ENCODE measurements around the gene KANK4.
A peak's percentile ranks its signal among the peaks of the same experiment; 100 is the strongest.

Gene KANK4

DNA sequence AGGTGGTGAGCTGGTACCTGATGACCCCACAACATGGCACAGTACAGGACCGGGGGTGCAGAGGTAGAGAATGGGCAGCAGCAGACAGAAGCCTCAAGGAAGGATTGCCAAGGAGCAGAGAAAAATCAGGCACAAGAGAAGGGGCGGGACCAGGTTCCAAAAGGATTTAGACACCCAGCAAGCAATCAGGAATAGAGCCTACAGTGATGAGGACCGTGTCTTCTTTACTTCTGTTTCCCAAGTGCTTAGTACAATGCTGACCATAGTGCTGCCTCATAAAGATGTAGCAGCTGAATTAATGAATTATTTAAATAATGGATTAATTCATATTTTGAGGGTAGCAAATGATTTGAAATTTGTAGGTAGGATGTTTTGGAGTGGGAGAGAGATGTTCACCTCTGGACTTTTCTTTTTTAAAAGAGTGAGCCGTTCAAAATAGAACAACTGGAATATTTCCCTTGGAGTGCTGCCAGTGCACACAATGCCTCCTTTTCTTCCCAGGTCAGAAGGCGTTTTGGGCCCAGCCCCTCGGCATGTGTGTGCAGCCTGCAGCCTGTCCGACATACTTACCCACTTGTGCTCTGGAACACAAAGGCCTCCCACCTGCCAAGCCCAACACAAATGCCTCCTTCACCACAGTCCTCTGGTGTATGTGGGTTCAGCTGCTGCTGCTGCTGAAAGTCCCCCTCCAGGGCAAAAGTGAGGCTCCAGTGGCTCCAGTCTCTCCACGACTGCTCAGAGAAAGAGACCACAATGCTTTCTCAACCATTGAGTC lies 19.6 kb downstream of the KANK4 start:
- H3K4me1 ChIP-seq (ENCODE audit: control insufficient read depth in 1 of 2, insufficient read depth in 2 of 2, low read length in 2 of 2) = peaks cover 0 to 11% of the 10 kb centered on the region in 2 donors
- no peaks in the 10 kb centered on the region for H3K9me3 ChIP-seq (ENCODE audit: control insufficient read depth in 1 of 2, low read length in 2 of 2)
- H3K36me3 ChIP-seq (ENCODE audit: control insufficient read depth in 1 of 2, insufficient read depth in 2 of 2, low read length in 2 of 2) = no peaks in the 10 kb centered on the region
- H3K27ac ChIP-seq (ENCODE audit: low read length) = no peak overlapping the region
- no peaks in the 10 kb centered on the region for H3K27me3 ChIP-seq (ENCODE audit: low read depth, low read length)
- H3K4me3 ChIP-seq (ENCODE audit: low read depth in 1 of 2, low read length in 2 of 2) = no peak overlapping the region

DNA sequence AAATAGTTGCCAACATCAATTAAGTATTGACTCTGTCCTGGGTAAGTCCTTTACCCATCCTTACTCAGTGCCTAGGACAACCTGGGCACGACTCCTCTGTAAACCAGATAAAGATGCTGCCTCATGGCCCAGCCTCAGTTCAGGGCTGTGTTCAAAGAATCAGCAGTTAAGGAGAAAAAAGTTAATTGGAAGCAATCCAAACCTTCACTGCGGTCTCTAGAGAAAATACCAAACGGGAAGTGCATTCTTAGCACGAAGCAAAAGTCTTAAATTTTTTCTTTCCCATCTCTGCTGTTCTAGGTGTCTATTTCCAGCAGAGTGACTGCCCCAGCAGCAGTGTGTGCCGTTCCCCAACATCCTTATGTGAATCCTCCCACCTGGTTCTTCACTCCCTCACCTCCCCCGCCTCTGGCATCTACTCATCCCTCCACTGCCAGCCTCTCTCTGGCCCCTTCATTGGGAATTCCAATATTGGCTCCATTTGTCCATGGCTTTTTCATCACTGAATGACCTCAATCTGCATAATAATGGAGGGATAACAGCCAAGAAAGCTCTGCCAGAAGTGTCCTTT lies 23.2 kb downstream of the KANK4 start:
- Histone ChIP-seq H3K27me3 (ENCODE audit: low read depth, low read length) (no peaks in the 10 kb centered on the region), H3K4me1 (ENCODE audit: control insufficient read depth in 1 of 2, insufficient read depth in 2 of 2, low read length in 2 of 2) (peaks cover 0 to 11% of the 10 kb centered on the region in 2 donors)

GRCh38 chr1:62294261-62294660 lies 25.0 kb downstream of the KANK4 start:
- Histone ChIP-seq H3K4me3 (ENCODE audit: low read depth in 1 of 2, low read length in 2 of 2) (no peak overlapping the region), H3K36me3 (ENCODE audit: control insufficient read depth in 1 of 2, insufficient read depth in 2 of 2, low read length in 2 of 2) (no peaks in the 10 kb centered on the region), H3K9me3 (ENCODE audit: control insufficient read depth in 1 of 2, low read length in 2 of 2) (no peaks in the 10 kb centered on the region), H3K27ac (ENCODE audit: low read length) (no peak overlapping the region), H3K27me3 (ENCODE audit: low read depth, low read length) (no peaks in the 10 kb centered on the region), H3K4me1 (ENCODE audit: control insufficient read depth in 1 of 2, insufficient read depth in 2 of 2, low read length in 2 of 2) (peaks cover 0 to 6% of the 10 kb centered on the region in 2 donors)

More for the DNA sequence above, 23.2 kb downstream of the KANK4 start:
- no peak overlapping the region for H3K4me3 ChIP-seq (ENCODE audit: low read depth in 1 of 2, low read length in 2 of 2)
- no peaks in the 10 kb centered on the region for H3K36me3 ChIP-seq (ENCODE audit: control insufficient read depth in 1 of 2, insufficient read depth in 2 of 2, low read length in 2 of 2)
- H3K9me3 ChIP-seq (ENCODE audit: control insufficient read depth in 1 of 2, low read length in 2 of 2) = no peaks in the 10 kb centered on the region
- no peak overlapping the region for H3K27ac ChIP-seq (ENCODE audit: low read length)

DNA sequence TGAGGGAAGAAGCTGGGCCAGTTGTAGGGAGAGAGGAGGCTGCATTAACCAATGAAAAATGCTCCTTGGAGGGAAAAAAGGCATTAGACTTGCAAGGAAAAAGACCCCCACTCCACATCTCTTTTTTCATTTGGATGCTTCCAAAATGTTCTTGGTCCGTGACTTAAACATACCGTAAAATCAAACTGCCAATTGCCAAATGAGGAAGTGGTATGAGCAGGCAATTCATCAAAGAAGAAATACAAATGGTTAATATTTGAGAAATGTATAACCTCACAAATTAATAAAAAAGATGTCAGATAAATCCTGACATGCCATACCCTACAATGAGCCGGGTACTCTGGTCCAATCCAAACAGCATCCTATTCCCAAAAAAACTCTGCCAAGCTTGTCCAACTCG lies 30.6 kb downstream of the KANK4 start:
- peaks cover 0 to 8% of the 10 kb centered on the region in 2 donors for H3K4me1 ChIP-seq (ENCODE audit: control insufficient read depth in 1 of 2, insufficient read depth in 2 of 2, low read length in 2 of 2)
- H3K27me3 ChIP-seq (ENCODE audit: low read depth, low read length) = peaks cover 6% of the 10 kb centered on the region
- no peak overlapping the region for H3K27ac ChIP-seq (ENCODE audit: low read length)
- H3K9me3 ChIP-seq (ENCODE audit: control insufficient read depth in 1 of 2, low read length in 2 of 2) = no peaks in the 10 kb centered on the region
- no peaks in the 10 kb centered on the region for H3K36me3 ChIP-seq (ENCODE audit: control insufficient read depth in 1 of 2, insufficient read depth in 2 of 2, low read length in 2 of 2)
- no peak overlapping the region for H3K4me3 ChIP-seq (ENCODE audit: low read depth in 1 of 2, low read length in 2 of 2)

DNA sequence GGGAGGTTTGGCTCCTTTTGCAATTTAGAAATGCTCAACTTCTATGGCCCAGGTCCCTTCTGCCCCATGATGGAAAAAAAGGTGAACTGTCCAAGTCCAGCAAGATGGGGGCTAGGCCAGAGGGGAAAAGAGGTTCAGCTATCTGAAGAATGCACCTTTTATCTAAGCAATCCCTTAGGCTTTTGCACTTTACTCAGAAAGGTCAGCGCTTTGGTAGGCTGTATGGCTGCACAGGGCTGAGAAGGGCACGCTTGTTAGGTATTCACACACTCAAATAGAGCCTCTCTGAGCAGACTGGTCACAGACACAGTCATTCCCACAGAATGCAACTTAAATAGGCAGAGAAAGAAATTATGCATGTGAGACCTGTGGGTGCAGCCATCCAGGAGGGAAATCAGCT lies 31.0 kb downstream of the KANK4 start:
- Histone ChIP-seq H3K27ac (ENCODE audit: low read length) (no peak overlapping the region), H3K9me3 (ENCODE audit: control insufficient read depth in 1 of 2, low read length in 2 of 2) (no peaks in the 10 kb centered on the region), H3K27me3 (ENCODE audit: low read depth, low read length) (peaks cover 6% of the 10 kb centered on the region), H3K36me3 (ENCODE audit: control insufficient read depth in 1 of 2, insufficient read depth in 2 of 2, low read length in 2 of 2) (no peaks in the 10 kb centered on the region), H3K4me3 (ENCODE audit: low read depth in 1 of 2, low read length in 2 of 2) (no peak overlapping the region), H3K4me1 (ENCODE audit: control insufficient read depth in 1 of 2, insufficient read depth in 2 of 2, low read length in 2 of 2) (peaks cover 0 to 8% of the 10 kb centered on the region in 2 donors)

GRCh38 chr1:62286786-62287224 lies 32.4 kb downstream of the KANK4 start:
- Histone ChIP-seq H3K36me3 (ENCODE audit: control insufficient read depth in 1 of 2, insufficient read depth in 2 of 2, low read length in 2 of 2) (no peaks in the 10 kb centered on the region), H3K9me3 (ENCODE audit: control insufficient read depth in 1 of 2, low read length in 2 of 2) (no peaks in the 10 kb centered on the region), H3K4me1 (ENCODE audit: control insufficient read depth in 1 of 2, insufficient read depth in 2 of 2, low read length in 2 of 2) (peaks cover 0 to 8% of the 10 kb centered on the region in 2 donors), H3K4me3 (ENCODE audit: low read depth in 1 of 2, low read length in 2 of 2) (peak overlapping the region in 1 of 2 donors; percentile 26), H3K27me3 (ENCODE audit: low read depth, low read length) (peaks cover 6% of the 10 kb centered on the region), H3K27ac (ENCODE audit: low read length) (no peak overlapping the region)

DNA sequence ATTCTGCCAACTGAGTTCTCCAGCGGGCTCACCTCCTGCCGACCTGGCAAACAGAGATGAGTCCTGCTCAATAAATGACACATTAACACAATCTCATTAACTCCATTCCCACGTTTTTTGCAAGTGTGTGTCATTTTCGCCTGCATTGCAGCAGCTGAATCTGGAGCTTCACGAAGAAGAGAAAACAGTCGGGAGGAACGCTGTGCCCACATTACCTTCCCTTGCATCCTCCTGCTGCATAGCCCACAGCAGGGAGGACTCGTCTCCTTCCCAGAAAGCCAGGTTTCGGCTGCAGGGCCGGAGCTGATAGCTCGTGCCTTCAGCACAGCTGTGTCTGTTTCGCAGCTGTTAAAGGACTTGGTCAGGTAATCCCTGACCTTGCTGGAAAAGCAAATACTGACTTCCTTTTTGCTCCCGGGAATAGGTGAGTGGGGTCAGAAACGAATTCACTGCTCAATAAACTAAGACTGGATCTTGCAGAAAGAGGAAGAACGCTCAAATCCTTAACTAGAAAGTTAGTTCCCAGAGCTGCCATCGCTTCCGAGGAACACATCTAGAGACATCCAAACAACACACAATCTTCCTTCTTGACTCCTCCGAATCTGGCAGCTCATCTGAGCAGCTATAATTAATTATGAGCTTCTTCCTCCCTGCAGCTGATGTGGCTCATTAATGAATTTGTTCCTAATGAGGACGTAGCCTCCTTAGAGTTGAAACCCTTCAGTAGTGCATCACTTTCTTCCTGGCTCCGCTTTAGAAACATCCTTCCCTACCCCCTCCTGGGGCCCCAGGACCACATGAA lies 33.0 kb downstream of the KANK4 start:
- H3K27me3 ChIP-seq (ENCODE audit: low read depth, low read length) = peaks cover 6% of the 10 kb centered on the region
- H3K4me3 ChIP-seq (ENCODE audit: low read depth in 1 of 2, low read length in 2 of 2) = peak overlapping the region in 1 of 2 donors; percentile 26
- H3K4me1 ChIP-seq (ENCODE audit: control insufficient read depth in 1 of 2, insufficient read depth in 2 of 2, low read length in 2 of 2) = peaks cover 0 to 8% of the 10 kb centered on the region in 2 donors

GRCh38 chr1:62285440-62285839 lies 33.8 kb downstream of the KANK4 start:
- H3K4me3 ChIP-seq (ENCODE audit: low read depth in 1 of 2, low read length in 2 of 2) = no peak overlapping the region
- H3K27me3 ChIP-seq (ENCODE audit: low read depth, low read length) = peaks cover 6% of the 10 kb centered on the region
- H3K36me3 ChIP-seq (ENCODE audit: control insufficient read depth in 1 of 2, insufficient read depth in 2 of 2, low read length in 2 of 2) = no peaks in the 10 kb centered on the region
- H3K4me1 ChIP-seq (ENCODE audit: control insufficient read depth in 1 of 2, insufficient read depth in 2 of 2, low read length in 2 of 2) = peaks cover 0 to 8% of the 10 kb centered on the region in 2 donors
- H3K9me3 ChIP-seq (ENCODE audit: control insufficient read depth in 1 of 2, low read length in 2 of 2) = no peaks in the 10 kb centered on the region
- no peak overlapping the region for H3K27ac ChIP-seq (ENCODE audit: low read length)

More for the DNA sequence above, 33.0 kb downstream of the KANK4 start:
- Histone ChIP-seq H3K36me3 (ENCODE audit: control insufficient read depth in 1 of 2, insufficient read depth in 2 of 2, low read length in 2 of 2) (no peaks in the 10 kb centered on the region), H3K27ac (ENCODE audit: low read length) (no peak overlapping the region), H3K9me3 (ENCODE audit: control insufficient read depth in 1 of 2, low read length in 2 of 2) (no peaks in the 10 kb centered on the region)

DNA sequence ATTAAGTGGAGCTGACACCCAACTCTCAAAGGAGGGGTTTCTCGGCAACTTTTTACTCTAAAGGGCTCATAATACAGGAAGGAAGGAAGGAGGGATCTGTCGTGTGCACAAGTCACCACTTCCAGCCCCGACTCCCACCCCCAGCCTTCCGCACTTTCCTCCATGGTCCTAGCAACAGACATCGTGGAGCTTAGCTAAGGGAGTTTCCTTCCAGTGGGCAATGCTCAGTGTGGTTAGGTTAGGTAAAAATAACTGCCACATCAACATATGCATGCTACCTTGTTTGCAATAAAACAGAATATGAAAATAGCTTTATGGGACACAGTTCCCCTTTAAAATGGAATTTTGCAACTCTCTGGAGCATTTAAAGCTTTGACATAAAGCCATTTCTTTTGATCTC lies 35.2 kb downstream of the KANK4 start:
- Histone ChIP-seq H3K27ac (ENCODE audit: low read length) (no peak overlapping the region), H3K36me3 (ENCODE audit: control insufficient read depth in 1 of 2, insufficient read depth in 2 of 2, low read length in 2 of 2) (no peaks in the 10 kb centered on the region), H3K27me3 (ENCODE audit: low read depth, low read length) (peaks cover 6% of the 10 kb centered on the region), H3K4me3 (ENCODE audit: low read depth in 1 of 2, low read length in 2 of 2) (no peak overlapping the region), H3K9me3 (ENCODE audit: control insufficient read depth in 1 of 2, low read length in 2 of 2) (no peaks in the 10 kb centered on the region), H3K4me1 (ENCODE audit: control insufficient read depth in 1 of 2, insufficient read depth in 2 of 2, low read length in 2 of 2) (peaks cover 0 to 8% of the 10 kb centered on the region in 2 donors)

DNA sequence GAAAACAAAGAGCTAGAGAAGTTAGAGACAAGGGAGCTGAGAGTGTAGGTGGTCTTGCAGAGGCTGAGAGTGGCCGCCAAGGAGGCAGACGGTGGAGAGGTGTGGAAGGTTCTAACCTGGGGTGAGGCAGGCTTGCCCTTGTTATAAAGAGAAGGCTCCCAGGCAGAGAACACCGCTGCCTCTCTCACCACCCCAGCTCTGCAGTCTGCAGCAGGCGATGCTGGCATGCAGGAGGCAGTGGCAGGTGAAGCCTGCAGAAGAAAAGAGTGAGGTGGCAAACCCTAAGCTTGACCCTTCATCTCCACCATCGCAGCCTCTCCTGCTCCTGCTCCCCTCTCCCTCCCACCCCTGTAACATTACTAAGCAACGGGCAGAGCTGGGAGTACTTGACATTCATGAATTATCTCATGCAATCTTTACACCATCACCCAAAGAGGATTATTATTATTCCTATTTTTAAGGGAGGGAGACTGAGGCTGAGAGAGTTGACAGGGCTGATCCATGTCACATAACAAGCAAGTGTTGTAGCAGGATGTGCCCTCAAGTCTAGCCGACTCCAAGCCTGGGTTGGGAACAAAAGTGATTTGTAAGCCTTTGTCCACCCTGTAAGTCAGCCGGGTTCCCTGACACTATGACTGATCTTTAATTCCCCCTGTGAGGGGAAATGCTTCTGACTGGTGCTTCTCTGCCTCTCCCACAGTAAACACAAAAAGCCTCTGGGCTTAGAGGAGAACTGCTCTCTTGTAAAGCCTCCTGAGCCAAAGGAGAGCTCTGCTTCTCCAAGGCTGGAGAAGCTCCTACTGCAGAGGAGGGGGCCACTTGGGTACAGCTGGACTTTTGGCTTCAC lies 36.1 kb downstream of the KANK4 start:
- peaks cover 6% of the 10 kb centered on the region for H3K27me3 ChIP-seq (ENCODE audit: low read depth, low read length)
- peaks cover 0 to 8% of the 10 kb centered on the region in 2 donors for H3K4me1 ChIP-seq (ENCODE audit: control insufficient read depth in 1 of 2, insufficient read depth in 2 of 2, low read length in 2 of 2)
- no peak overlapping the region for H3K27ac ChIP-seq (ENCODE audit: low read length)
- H3K9me3 ChIP-seq (ENCODE audit: control insufficient read depth in 1 of 2, low read length in 2 of 2) = no peaks in the 10 kb centered on the region
- no peaks in the 10 kb centered on the region for H3K36me3 ChIP-seq (ENCODE audit: control insufficient read depth in 1 of 2, insufficient read depth in 2 of 2, low read length in 2 of 2)
- H3K4me3 ChIP-seq (ENCODE audit: low read depth in 1 of 2, low read length in 2 of 2) = no peak overlapping the region

Measured in muscle layer of duodenum (tissue), 2 donors.